Suprapubic skin (tissue), 4 donors: ENCODE data around the gene PLEKHG4. TPM values are rescaled to one million over a fixed set of nuclear protein-coding genes. Genes with fewer than 3 reads are reported as not detected.

Experiments
- DNase-seq, 2 donors: peaks; one replicate each; pipeline ENCODE4 v3.0.0-alpha.2; 2019; ENCODE audit warnings: low spot score in 2 of 2
- H3K27ac ChIP-seq: fragments of 200-600 bp; sonication (generic); one replicate; pipeline ENCODE4 v1.5.1; 2019
- H3K27me3 ChIP-seq: fragments of 200-600 bp; sonication (generic); one replicate; pipeline ENCODE4 v1.5.1; 2019
- H3K36me3 ChIP-seq: fragments of 200-600 bp; sonication (generic); one replicate; pipeline ENCODE4 v1.5.1; 2019
- H3K4me1 ChIP-seq: fragments of 200-600 bp; sonication (generic); one replicate; pipeline ENCODE4 v1.5.1; 2019
- H3K4me3 ChIP-seq: fragments of 200-600 bp; sonication (generic); one replicate; pipeline ENCODE4 v1.5.1; 2019; ENCODE audit warnings: mild to moderate bottlenecking
- H3K9me3 ChIP-seq: fragments of 200-600 bp; sonication (generic); one replicate; pipeline ENCODE4 v1.5.1; 2019
- CTCF ChIP-seq, 2 donors: fragments of 200-600 bp in 1 of 2; fragments of 450-650 bp in 1 of 2; sonication (generic) in 1 of 2; IDR thresholded peaks; one replicate each; pipeline ENCODE4 v1.5.1; 2016 to 2019; ENCODE audit warnings: antibody characterized with exemption in 2 of 2, mild to moderate bottlenecking in 1 of 2, moderate library complexity in 1 of 2
- EP300 ChIP-seq: sonication (generic); formaldehyde crosslinking; IDR thresholded peaks from one replicate; pipeline ENCODE4 v1.6.1; 2017; ENCODE audit warnings: antibody characterized with exemption
- POLR2A ChIP-seq, 2 donors: fragments of 450-650 bp; IDR thresholded peaks; one replicate each; pipeline ENCODE4 v1.6.1; 2017; ENCODE audit warnings: antibody characterized with exemption in 2 of 2, mild to moderate bottlenecking in 2 of 2, moderate library complexity in 2 of 2
- POLR2AphosphoS5 ChIP-seq, 3 donors: sonication (generic); formaldehyde crosslinking; IDR thresholded peaks; one replicate each; pipeline ENCODE4 v1.6.1; 2017; ENCODE audit warnings: antibody characterized with exemption in 3 of 3
- WGBS: methylation state at CpG from one replicate; pipeline ENCODE4 v1.1.5; 2018; 5-methylcytosine and 5-hydroxymethylcytosine counted together
- total RNA-seq, 4 donors: library from RNA; depleted of rRNA; stranded (reverse); fragments of >200 nt; gene quantifications; one replicate each; pipeline ENCODE4 v1.1.0, GENCODE V29; 2016

Gene PLEKHG4
- total RNA-seq, 4 donors from 2014 or later = 13.8 to 36.8 (median 26.9) TPM

GRCh38 chr16:67257486-67258160 is 21.7 kb upstream of the PLEKHG4 start:
- no peak for TF ChIP-seq POLR2A (IDR thresholded peaks at IDR 0.05)
- H3K27ac ChIP-seq = no peak overlapping the region
- DNase-seq = peak in 1 of 2 donors; percentile 49
- H3K4me1 ChIP-seq = no peaks in the 10 kb centered on the region
- no peak overlapping the region for H3K4me3 ChIP-seq
- 88% methylated on average over 2 of the region's 4 CpGs for WGBS
- H3K27me3 ChIP-seq = no peaks in the 10 kb centered on the region
- no peaks in the 10 kb centered on the region for H3K9me3 ChIP-seq
- no peaks in the 10 kb centered on the region for H3K36me3 ChIP-seq

- no peak overlapping the region for H3K27ac ChIP-seq
- DNase-seq = peak in 1 of 2 donors; percentile 55
- no peaks in the 10 kb centered on the region for H3K4me1 ChIP-seq
- TF ChIP-seq EP300 = no peak
- no peak for TF ChIP-seq POLR2AphosphoS5 (IDR thresholded peaks at IDR 0.05)
- TF ChIP-seq POLR2A (IDR thresholded peaks at IDR 0.05) = no peak
- TF ChIP-seq CTCF (IDR thresholded peaks at IDR 0.05) = no peak
- H3K9me3 ChIP-seq = no peaks in the 10 kb centered on the region
- 87% methylated on average over 10 of the region's 11 CpGs for WGBS
- no peak overlapping the region for H3K4me3 ChIP-seq
- no peaks in the 10 kb centered on the region for H3K27me3 ChIP-seq
- H3K36me3 ChIP-seq = no peaks in the 10 kb centered on the region
Measured at GRCh38 chr16:67258161-67258835, 21.0 kb upstream of the PLEKHG4 start.

GRCh38 chr16:67259705-67260104 is 19.6 kb upstream of the PLEKHG4 start:
- no peaks in the 10 kb centered on the region for H3K27me3 ChIP-seq
- H3K36me3 ChIP-seq = no peaks in the 10 kb centered on the region
- 85% methylated on average over 12 of the region's 12 CpGs for WGBS
- no peak overlapping the region for H3K4me3 ChIP-seq
- no peaks in the 10 kb centered on the region for H3K9me3 ChIP-seq
- DNase-seq = peak in 1 of 2 donors; percentile 40
- no peak overlapping the region for H3K27ac ChIP-seq
- no peaks in the 10 kb centered on the region for H3K4me1 ChIP-seq
- TF ChIP-seq POLR2AphosphoS5 (IDR thresholded peaks at IDR 0.05) (no peak), EP300 (no peak), POLR2A (IDR thresholded peaks at IDR 0.05) (no peak), CTCF (IDR thresholded peaks at IDR 0.05) (no peak)

- Histone ChIP-seq H3K9me3 (no peaks in the 10 kb centered on the region), H3K36me3 (no peaks in the 10 kb centered on the region), H3K27ac (no peak overlapping the region), H3K4me3 (no peak overlapping the region), H3K4me1 (no peaks in the 10 kb centered on the region), H3K27me3 (no peaks in the 10 kb centered on the region)
- no peak for TF ChIP-seq POLR2A (IDR thresholded peaks at IDR 0.05)
- TF ChIP-seq CTCF (IDR thresholded peaks at IDR 0.05) = peak in 1 of 2 donors; percentile 35
- DNase-seq = peak in 1 of 2 donors; percentile 29
- 59% methylated on average over 4 of the region's 4 CpGs for WGBS
Measured at GRCh38 chr16:67260426-67261063, 18.8 kb upstream of the PLEKHG4 start.

- TF ChIP-seq POLR2AphosphoS5 (IDR thresholded peaks at IDR 0.05) (no peak), CTCF (IDR thresholded peaks at IDR 0.05) (no peak), POLR2A (IDR thresholded peaks at IDR 0.05) (no peak), EP300 (no peak)
- H3K4me3 ChIP-seq = no peak overlapping the region
- H3K27me3 ChIP-seq = no peaks in the 10 kb centered on the region
- H3K4me1 ChIP-seq = no peaks in the 10 kb centered on the region
- H3K27ac ChIP-seq = no peak overlapping the region
- no peaks in the 10 kb centered on the region for H3K9me3 ChIP-seq
- H3K36me3 ChIP-seq = no peaks in the 10 kb centered on the region
- WGBS = 88% methylated on average over 3 of the region's 3 CpGs
- DNase-seq = no peak
Measured at GRCh38 chr16:67263201-67263600, 16.1 kb upstream of the PLEKHG4 start.
